ENCODE measurements around the gene QSER1. TPM values are rescaled to one million over a fixed set of nuclear protein-coding genes. Genes with fewer than 3 reads are reported as not detected.
"Not testable (repeated sequence)": the region's sequence is repeated elsewhere in the genome, so short reads cannot be mapped to it uniquely, and the experiment has no call there.

QSER1 gene
- total RNA-seq, 1 donor from 2014 or later = 21.6 TPM

GRCh38 chr11:32960553-32961164 is 68.0 kb downstream of the QSER1 start:
- Histone ChIP-seq H3K27me3 (ENCODE audit: control insufficient read depth, insufficient read depth, low read length) (no peaks in the 10 kb centered on the region), H3K36me3 (ENCODE audit: control insufficient read depth, insufficient read depth, low read length) (no peaks in the 10 kb centered on the region), H3K4me3 (ENCODE audit: low read depth, low read length) (no peak overlapping the region)
- TF ChIP-seq CTCF (IDR thresholded peaks at IDR 0.05; ENCODE audit: insufficient read depth, low read length, poor library complexity, severe bottlenecking) = peak; percentile 39
- peak; percentile 10 for DNase-seq (ENCODE audit: low read depth)

GRCh38 chr11:32962016-32962415 is 69.4 kb downstream of the QSER1 start:
- Histone ChIP-seq H3K4me3 (ENCODE audit: low read depth, low read length) (no peak overlapping the region), H3K27me3 (ENCODE audit: control insufficient read depth, insufficient read depth, low read length) (no peaks in the 10 kb centered on the region), H3K36me3 (ENCODE audit: control insufficient read depth, insufficient read depth, low read length) (no peaks in the 10 kb centered on the region)
- no peak for TF ChIP-seq CTCF (IDR thresholded peaks at IDR 0.05; ENCODE audit: insufficient read depth, low read length, poor library complexity, severe bottlenecking)
- DNase-seq (ENCODE audit: low read depth) = no peak

GRCh38 chr11:32963721-32964120 is 71.1 kb downstream of the QSER1 start:
- no peak for DNase-seq (ENCODE audit: low read depth)
- Histone ChIP-seq H3K4me3 (ENCODE audit: low read depth, low read length) (no peak overlapping the region), H3K27me3 (ENCODE audit: control insufficient read depth, insufficient read depth, low read length) (no peaks in the 10 kb centered on the region), H3K36me3 (ENCODE audit: control insufficient read depth, insufficient read depth, low read length) (no peaks in the 10 kb centered on the region)
- no peak for TF ChIP-seq CTCF (IDR thresholded peaks at IDR 0.05; ENCODE audit: insufficient read depth, low read length, poor library complexity, severe bottlenecking)

GRCh38 chr11:32968541-32968940 is 75.9 kb downstream of the QSER1 start:
- no peak for TF ChIP-seq CTCF (IDR thresholded peaks at IDR 0.05; ENCODE audit: insufficient read depth, low read length, poor library complexity, severe bottlenecking)
- no peaks in the 10 kb centered on the region for H3K36me3 ChIP-seq (ENCODE audit: control insufficient read depth, insufficient read depth, low read length)

GRCh38 chr11:32972233-32972632 is 79.6 kb downstream of the QSER1 start:
- not testable (repeated sequence) for H3K4me3 ChIP-seq (ENCODE audit: low read depth, low read length); H3K36me3 ChIP-seq (ENCODE audit: control insufficient read depth, insufficient read depth, low read length); H3K27me3 ChIP-seq (ENCODE audit: control insufficient read depth, insufficient read depth, low read length); DNase-seq (ENCODE audit: low read depth)

More at GRCh38 chr11:32968541-32968940, 75.9 kb downstream of the QSER1 start:
- Histone ChIP-seq H3K4me3 (ENCODE audit: low read depth, low read length) (no peak overlapping the region), H3K27me3 (ENCODE audit: control insufficient read depth, insufficient read depth, low read length) (no peaks in the 10 kb centered on the region)
- DNase-seq (ENCODE audit: low read depth) = no peak

GRCh38 chr11:32972781-32973180 is 80.2 kb downstream of the QSER1 start:
- no peaks in the 10 kb centered on the region for H3K36me3 ChIP-seq (ENCODE audit: control insufficient read depth, insufficient read depth, low read length)

More at GRCh38 chr11:32972781-32973180, 80.2 kb downstream of the QSER1 start:
- no peak overlapping the region for H3K4me3 ChIP-seq (ENCODE audit: low read depth, low read length)
- TF ChIP-seq CTCF (IDR thresholded peaks at IDR 0.05; ENCODE audit: insufficient read depth, low read length, poor library complexity, severe bottlenecking) = no peak
- no peak for DNase-seq (ENCODE audit: low read depth)
- H3K27me3 ChIP-seq (ENCODE audit: control insufficient read depth, insufficient read depth, low read length) = no peaks in the 10 kb centered on the region

All from kidney epithelial cell (primary cell).